Measurements from ENCODE around the gene LYRM4.

DNA sequence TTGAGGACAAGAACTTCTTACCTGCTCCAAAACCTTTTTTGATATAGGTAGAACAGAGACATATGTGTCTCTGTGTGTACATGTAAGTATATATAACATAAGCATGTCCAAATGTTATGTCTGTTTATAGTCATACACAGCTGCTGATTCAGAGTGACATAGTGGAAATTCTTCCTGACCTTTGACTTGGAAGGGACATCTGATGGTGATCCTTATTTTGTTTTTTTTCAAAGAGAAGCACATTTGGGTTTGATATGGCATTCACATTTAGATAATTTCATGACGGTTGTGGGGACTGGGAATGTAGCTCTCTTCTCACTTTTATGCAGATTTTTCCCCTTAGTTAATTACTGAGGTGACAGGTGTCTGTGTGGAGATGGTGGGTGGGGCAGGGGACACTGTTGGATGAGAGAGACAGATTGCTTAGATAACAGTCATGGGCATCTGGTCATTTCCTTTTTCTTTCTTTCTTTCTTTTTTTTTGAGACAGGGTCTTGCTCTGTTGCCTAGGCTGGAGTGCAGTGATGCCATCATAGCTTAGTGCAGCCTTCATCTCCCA is 39.5 kb upstream of the LYRM4 start:
- TF ChIP-seq CTCF (IDR thresholded peaks at IDR 0.05), result no peak
- no peak for TF ChIP-seq POLR2AphosphoS5 (IDR thresholded peaks at IDR 0.05)
- no peak for TF ChIP-seq POLR2A (IDR thresholded peaks at IDR 0.05; ENCODE audit: low read depth)
- TF ChIP-seq EP300 (IDR thresholded peaks at IDR 0.05), result no peak

All from esophagus muscularis mucosa (tissue), 4 donors.